Measurements from ENCODE around the gene ITPRIPL2.

- TF ChIP-seq CTCF (IDR thresholded peaks at IDR 0.05), result no peak
- no peak for TF ChIP-seq POLR2A (IDR thresholded peaks at IDR 0.05)
Observed at GRCh38 chr16:19068237-19068815, 45.4 kb upstream of the ITPRIPL2 start.
